HAP-1 (cell line): ENCODE data around the gene GNB1L.

Experiments
- DNase-seq, 2 experiments: peaks; one replicate each; pipeline ENCODE4 v3.0.0-alpha.2; 2016 to 2020; ENCODE audit warnings: low spot score in 2 of 2
- H3K27me3 ChIP-seq: fragments of 250-450 bp; sonication (Bioruptor Pico); 2 replicates; pipeline ENCODE4 v1.5.1; 2020; ENCODE audit warnings: low read depth, mild to moderate bottlenecking, moderate library complexity
- H3K36me3 ChIP-seq: fragments of 250-450 bp; sonication (Bioruptor Pico); replicated peaks from 2 replicates; pipeline ENCODE4 v1.5.1; 2020; ENCODE audit warnings: mild to moderate bottlenecking
- H3K4me1 ChIP-seq: fragments of 250-450 bp; sonication (Bioruptor Pico); 2 replicates; pipeline ENCODE4 v1.5.1; 2020; ENCODE audit warnings: mild to moderate bottlenecking
- H3K4me3 ChIP-seq: fragments of 250-450 bp; sonication (Bioruptor Pico); 2 replicates; pipeline ENCODE4 v1.5.1; 2020; ENCODE audit warnings: mild to moderate bottlenecking, moderate library complexity
- H3K9me3 ChIP-seq: fragments of 250-450 bp; sonication (Bioruptor Pico); 2 replicates; pipeline ENCODE4 v1.5.1; 2020; ENCODE audit warnings: mild to moderate bottlenecking, moderate library complexity
- in situ Hi-C: fragments of 300-500 bp; cut with MboI; formaldehyde crosslinking; loops from 3 replicates; pipeline ENCODE4 v1.14.3; 2020; ENCODE audit warnings: low sequenced_read_pairs, inconsistent platforms, mixed read lengths

The GNB1L gene

GRCh38 chr22:19791894-19792293 is 62.8 kb downstream of the GNB1L start:
- H3K4me3 ChIP-seq = no peak overlapping the region
- H3K27me3 ChIP-seq = no peaks in the 10 kb centered on the region
- no peak for DNase-seq
- H3K4me1 ChIP-seq = no peaks in the 10 kb centered on the region
- in situ Hi-C loops = no loop called here
- peaks cover 6% of the 10 kb centered on the region; the same call in 1 of the 2 replicates for H3K9me3 ChIP-seq
- no peaks in the 10 kb centered on the region for H3K36me3 ChIP-seq

GRCh38 chr22:19791243-19791642 is 63.4 kb downstream of the GNB1L start:
- Histone ChIP-seq H3K4me3 (no peak overlapping the region), H3K27me3 (no peaks in the 10 kb centered on the region), H3K9me3 (peaks cover 6% of the 10 kb centered on the region; the same call in 1 of the 2 replicates), H3K36me3 (no peaks in the 10 kb centered on the region), H3K4me1 (no peaks in the 10 kb centered on the region)
- in situ Hi-C loops = no loop called here
- DNase-seq = no peak

GRCh38 chr22:19789828-19790227 is 64.8 kb downstream of the GNB1L start:
- Histone ChIP-seq H3K27me3 (no peaks in the 10 kb centered on the region), H3K4me3 (no peak overlapping the region), H3K36me3 (no peaks in the 10 kb centered on the region), H3K9me3 (peaks cover 6% of the 10 kb centered on the region; the same call in 1 of the 2 replicates), H3K4me1 (no peaks in the 10 kb centered on the region)
- no peak for DNase-seq
- in situ Hi-C loops = no loop called here

- Histone ChIP-seq H3K36me3 (no peaks in the 10 kb centered on the region), H3K27me3 (no peaks in the 10 kb centered on the region), H3K4me3 (no peak overlapping the region), H3K9me3 (peaks cover 6% of the 10 kb centered on the region; the same call in 1 of the 2 replicates), H3K4me1 (no peaks in the 10 kb centered on the region)
- DNase-seq = no peak
- in situ Hi-C loops = no loop called here
Measured at GRCh38 chr22:19789406-19789805, 65.3 kb downstream of the GNB1L start.

- no peaks in the 10 kb centered on the region for H3K4me1 ChIP-seq
- DNase-seq = no peak
- H3K9me3 ChIP-seq = peaks cover 6% of the 10 kb centered on the region; the same call in 1 of the 2 replicates
- no peak overlapping the region for H3K4me3 ChIP-seq
- no peaks in the 10 kb centered on the region for H3K27me3 ChIP-seq
- H3K36me3 ChIP-seq = no peaks in the 10 kb centered on the region
- in situ Hi-C loops = no loop called here
Measured at GRCh38 chr22:19788661-19789225, 65.9 kb downstream of the GNB1L start.

GRCh38 chr22:19787849-19788141 is 66.9 kb downstream of the GNB1L start:
- Histone ChIP-seq H3K27me3 (no peaks in the 10 kb centered on the region), H3K4me3 (no peak overlapping the region), H3K4me1 (no peaks in the 10 kb centered on the region), H3K36me3 (no peaks in the 10 kb centered on the region), H3K9me3 (peaks cover 2% of the 10 kb centered on the region; the same call in 1 of the 2 replicates)
- no peak for DNase-seq
- in situ Hi-C loops = no loop called here

- H3K27me3 ChIP-seq = no peaks in the 10 kb centered on the region
- no peaks in the 10 kb centered on the region for H3K4me1 ChIP-seq
- H3K4me3 ChIP-seq = no peak overlapping the region
- no peaks in the 10 kb centered on the region for H3K36me3 ChIP-seq
- in situ Hi-C loops = no loop called here
- peaks cover 2% of the 10 kb centered on the region; the same call in 1 of the 2 replicates for H3K9me3 ChIP-seq
- DNase-seq = no peak
Measured at GRCh38 chr22:19786959-19787848, 67.5 kb downstream of the GNB1L start.

GRCh38 chr22:19786264-19786585 is 68.4 kb downstream of the GNB1L start:
- Histone ChIP-seq H3K4me3 (no peak overlapping the region), H3K27me3 (no peaks in the 10 kb centered on the region), H3K36me3 (no peaks in the 10 kb centered on the region), H3K9me3 (peaks cover 2% of the 10 kb centered on the region; the same call in 1 of the 2 replicates), H3K4me1 (no peaks in the 10 kb centered on the region)
- in situ Hi-C loops = no loop called here
- no peak for DNase-seq

GRCh38 chr22:19785461-19786263 is 69.0 kb downstream of the GNB1L start:
- H3K4me1 ChIP-seq = no peaks in the 10 kb centered on the region
- H3K27me3 ChIP-seq = no peaks in the 10 kb centered on the region
- DNase-seq = no peak
- no peaks in the 10 kb centered on the region for H3K36me3 ChIP-seq
- H3K9me3 ChIP-seq = peaks cover 2% of the 10 kb centered on the region; the same call in 1 of the 2 replicates
- in situ Hi-C loops = no loop called here
- no peak overlapping the region for H3K4me3 ChIP-seq

GRCh38 chr22:19784384-19785175 is 70.1 kb downstream of the GNB1L start:
- in situ Hi-C loops = no loop called here
- no peaks in the 10 kb centered on the region for H3K27me3 ChIP-seq
- no peaks in the 10 kb centered on the region for H3K9me3 ChIP-seq
- H3K4me1 ChIP-seq = peaks cover under 1% of the 10 kb centered on the region
- H3K36me3 ChIP-seq = no peaks in the 10 kb centered on the region
- no peak overlapping the region for H3K4me3 ChIP-seq
- DNase-seq = no peak

- H3K4me1 ChIP-seq = peaks cover 3% of the 10 kb centered on the region
- H3K27me3 ChIP-seq = no peaks in the 10 kb centered on the region
- no peak for DNase-seq
- no peaks in the 10 kb centered on the region for H3K36me3 ChIP-seq
- H3K9me3 ChIP-seq = no peaks in the 10 kb centered on the region
- H3K4me3 ChIP-seq = no peak overlapping the region
- in situ Hi-C loops = no loop called here
Measured at GRCh38 chr22:19783586-19784383, 70.9 kb downstream of the GNB1L start.

- Histone ChIP-seq H3K36me3 (no peaks in the 10 kb centered on the region), H3K4me3 (no peak overlapping the region), H3K4me1 (peaks cover 3% of the 10 kb centered on the region), H3K9me3 (no peaks in the 10 kb centered on the region), H3K27me3 (no peaks in the 10 kb centered on the region)
- DNase-seq = no peak
- in situ Hi-C loops = no loop called here
Measured at GRCh38 chr22:19782533-19782932, 72.1 kb downstream of the GNB1L start.
